AG09309 (cell line): ENCODE results near the gene IWS1.

ENCODE experiments used
- DNase-seq: peaks from one replicate; pipeline ENCODE4 v3.0.0-alpha.2; 2010; ENCODE audit warnings: low read depth
- H3K4me3 ChIP-seq: 2 replicates; pipeline ENCODE4 v1.5.1; 2011; ENCODE audit warnings: mild to moderate bottlenecking, low read depth, low read length, moderate library complexity; ENCODE audit not compliant: control insufficient read depth
- TF ChIP-seq, protein P1 (sequence below): IDR thresholded peaks from 2 replicates; pipeline ENCODE4 v1.5.1; 2011; ENCODE audit warnings: mild to moderate bottlenecking, low read depth, low read length, inconsistent platforms; ENCODE audit not compliant: insufficient read depth, control insufficient read depth; ENCODE audit errors: missing control alignments

The IWS1 gene

DNA sequence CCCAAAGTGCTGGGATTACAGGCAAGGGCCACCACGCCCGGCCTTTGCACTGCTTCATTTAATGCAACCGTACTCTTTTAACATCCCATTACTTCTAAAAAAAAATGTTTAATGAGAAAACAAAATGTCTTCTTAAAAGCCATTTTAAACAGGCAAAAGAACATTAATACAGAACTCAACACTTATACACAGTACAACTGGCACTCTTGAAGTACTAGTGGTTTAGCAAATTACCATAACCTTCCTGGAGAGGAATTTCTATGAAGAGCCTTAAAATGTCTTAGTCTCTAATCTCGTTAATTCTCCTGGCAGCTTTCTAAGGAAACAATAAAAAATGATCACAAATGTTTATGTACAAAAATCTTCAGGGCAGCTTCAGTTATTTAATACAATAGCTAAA is 5.9 kb downstream of the IWS1 start:
- H3K4me3 ChIP-seq: no peak overlapping the region
- no peak for DNase-seq
- TF ChIP-seq, protein P1, sequence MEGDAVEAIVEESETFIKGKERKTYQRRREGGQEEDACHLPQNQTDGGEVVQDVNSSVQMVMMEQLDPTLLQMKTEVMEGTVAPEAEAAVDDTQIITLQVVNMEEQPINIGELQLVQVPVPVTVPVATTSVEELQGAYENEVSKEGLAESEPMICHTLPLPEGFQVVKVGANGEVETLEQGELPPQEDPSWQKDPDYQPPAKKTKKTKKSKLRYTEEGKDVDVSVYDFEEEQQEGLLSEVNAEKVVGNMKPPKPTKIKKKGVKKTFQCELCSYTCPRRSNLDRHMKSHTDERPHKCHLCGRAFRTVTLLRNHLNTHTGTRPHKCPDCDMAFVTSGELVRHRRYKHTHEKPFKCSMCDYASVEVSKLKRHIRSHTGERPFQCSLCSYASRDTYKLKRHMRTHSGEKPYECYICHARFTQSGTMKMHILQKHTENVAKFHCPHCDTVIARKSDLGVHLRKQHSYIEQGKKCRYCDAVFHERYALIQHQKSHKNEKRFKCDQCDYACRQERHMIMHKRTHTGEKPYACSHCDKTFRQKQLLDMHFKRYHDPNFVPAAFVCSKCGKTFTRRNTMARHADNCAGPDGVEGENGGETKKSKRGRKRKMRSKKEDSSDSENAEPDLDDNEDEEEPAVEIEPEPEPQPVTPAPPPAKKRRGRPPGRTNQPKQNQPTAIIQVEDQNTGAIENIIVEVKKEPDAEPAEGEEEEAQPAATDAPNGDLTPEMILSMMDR: no peak

DNA sequence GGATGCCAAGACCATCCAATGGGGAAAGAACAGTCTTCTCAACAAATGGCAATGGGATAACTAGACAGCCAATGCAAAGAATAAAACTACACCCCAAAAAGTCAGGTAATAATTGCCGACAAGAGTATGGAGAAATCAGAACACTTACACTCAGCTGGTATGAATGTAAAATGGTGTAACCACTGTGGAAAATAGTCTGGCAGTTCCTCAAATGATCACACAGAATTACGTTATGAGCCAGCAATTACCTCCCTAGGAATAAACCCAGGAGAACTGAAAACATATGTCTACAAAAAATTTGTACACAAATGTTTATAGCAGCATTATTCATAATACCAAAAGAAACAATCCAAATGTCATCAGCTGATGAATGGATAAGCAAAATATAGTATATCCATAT is 8.8 kb downstream of the IWS1 start:
- TF ChIP-seq, protein P1: no peak
- DNase-seq: no peak
- H3K4me3 ChIP-seq: no peak overlapping the region

DNA sequence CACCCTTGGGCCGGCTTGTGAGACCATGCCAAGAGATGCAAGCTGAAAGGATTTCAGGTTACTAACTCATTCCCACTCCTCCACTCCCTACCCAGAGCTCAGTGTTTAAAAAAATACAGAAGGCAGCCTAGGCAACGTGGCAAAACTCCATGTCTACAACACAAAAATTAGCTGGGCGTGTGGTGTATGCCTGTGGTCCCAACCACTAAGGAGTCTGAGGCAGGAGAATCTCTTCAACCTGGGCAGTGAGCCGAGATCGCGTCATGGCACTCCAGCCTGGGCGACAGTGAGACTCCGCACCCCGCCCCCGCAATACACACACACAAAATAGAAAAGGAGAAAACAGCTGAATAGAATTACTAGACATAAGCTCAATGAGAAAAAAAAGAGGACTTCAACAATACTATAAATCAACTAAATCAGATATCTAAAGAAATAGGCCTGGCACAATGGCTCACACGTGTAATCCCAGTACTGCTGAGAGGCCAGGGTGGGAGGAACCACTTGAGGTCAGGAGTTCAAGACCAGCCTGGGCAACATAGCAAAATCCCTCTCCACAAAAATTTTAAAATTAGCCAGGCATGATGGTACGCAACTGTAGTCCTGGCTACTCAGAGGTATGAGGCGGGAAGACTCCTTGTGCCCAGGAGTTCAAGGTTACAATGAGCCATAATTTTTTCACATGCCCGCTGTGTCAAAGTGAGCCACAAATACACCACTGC is 10.1 kb downstream of the IWS1 start:
- TF ChIP-seq, protein P1: no peak
- H3K4me3 ChIP-seq: no peak overlapping the region
- peak; percentile 91 for DNase-seq

DNA sequence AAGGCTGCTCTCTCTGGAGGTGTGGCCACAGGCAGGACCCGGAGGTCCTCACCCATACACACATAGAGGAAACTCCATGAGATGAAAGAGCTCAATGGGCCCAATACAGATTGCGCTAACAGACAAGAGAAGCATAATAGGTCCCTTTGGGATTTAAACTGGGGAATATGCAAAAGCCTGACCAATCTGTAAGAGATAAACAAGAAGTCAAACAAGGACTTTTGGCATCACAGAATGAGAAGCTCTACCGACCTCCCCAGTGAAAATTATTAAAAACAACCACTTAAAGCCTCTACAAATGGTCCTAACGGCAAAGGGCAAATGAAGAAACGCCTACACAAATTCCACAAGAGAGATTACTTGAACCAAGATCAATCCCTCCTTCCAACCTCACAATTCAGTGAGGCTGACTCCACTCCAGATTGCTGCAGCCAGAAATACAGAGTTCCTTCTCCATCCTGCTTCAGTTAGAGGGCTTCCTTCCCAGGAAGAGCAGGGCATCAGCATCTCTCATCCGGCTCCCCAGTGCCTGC is 10.8 kb downstream of the IWS1 start:
- DNase-seq: peak; percentile 16

DNA sequence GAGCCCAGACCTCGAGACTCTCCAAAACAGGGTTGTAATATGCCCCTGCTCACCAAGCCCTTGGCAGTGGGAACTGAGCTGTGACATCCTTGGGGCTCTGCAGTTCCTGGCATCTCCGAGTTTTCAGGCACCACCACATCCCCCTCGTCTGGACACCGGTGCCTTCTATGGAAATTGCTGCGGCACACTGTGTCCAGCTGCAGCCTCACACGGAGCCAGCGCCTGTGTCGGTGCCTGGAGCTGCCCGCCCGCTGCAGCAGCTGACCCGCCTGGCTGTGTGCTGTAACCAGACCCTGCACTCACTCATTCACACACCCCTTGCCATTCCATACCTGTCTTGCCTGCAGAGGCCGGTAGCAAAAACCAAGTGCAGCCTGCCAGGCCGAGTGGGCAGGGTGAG is 11.8 kb downstream of the IWS1 start:
- TF ChIP-seq, protein P1: no peak
- DNase-seq: no peak
- H3K4me3 ChIP-seq: no peak overlapping the region

More for the DNA sequence above, 10.8 kb downstream of the IWS1 start:
- TF ChIP-seq, protein P1: no peak
- no peak overlapping the region for H3K4me3 ChIP-seq

DNA sequence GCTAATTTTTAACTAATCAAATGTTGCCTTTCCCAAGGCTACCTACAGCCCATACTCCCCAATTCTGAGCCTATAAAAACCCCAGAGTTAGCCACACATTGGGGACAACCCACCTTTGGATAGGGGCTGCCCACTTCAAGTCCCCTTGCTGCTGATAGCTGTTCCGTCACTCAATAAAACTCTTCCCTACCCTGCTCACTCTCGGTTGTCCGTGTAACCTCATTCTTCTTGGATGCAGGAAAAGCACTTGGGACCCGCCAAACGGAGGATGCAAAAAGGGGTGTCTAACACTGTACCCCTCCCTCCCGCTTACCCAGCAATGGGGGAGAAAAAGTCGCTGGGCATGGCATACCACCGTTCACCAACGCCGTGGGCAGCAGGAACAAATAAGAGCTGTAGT is 12.2 kb downstream of the IWS1 start:
- no peak overlapping the region for H3K4me3 ChIP-seq
- DNase-seq: no peak
- TF ChIP-seq, protein P1: no peak
